Activated CD4-positive, alpha-beta T cell treated with anti-CD3 and anti-CD28 coated beads, Interleukin-2, amount 10 ng/mL, durations not matched to agents 24 days and 14 days (primary cell): ENCODE measurements around the gene SNRPD3. TPM values are rescaled to one million over a fixed set of nuclear protein-coding genes. Genes with fewer than 3 reads are reported as not detected.
"Not testable (repeated sequence)": the region's sequence is repeated elsewhere in the genome, so short reads cannot be mapped to it uniquely, and the experiment has no call there.

Experiments
- DNase-seq: peaks from one replicate; pipeline ENCODE4 v3.0.0; 2022
- H3K27ac Mint-ChIP-seq: one replicate; pipeline ENCODE4 v1.8.0; 2022; ENCODE audit warnings: mild to moderate bottlenecking, mixed read lengths
- H3K27me3 Mint-ChIP-seq: one replicate; pipeline ENCODE4 v1.8.0; 2022; ENCODE audit warnings: mixed read lengths
- H3K36me3 Mint-ChIP-seq: one replicate; pipeline ENCODE4 v1.8.0; 2022; ENCODE audit warnings: low read depth, mild to moderate bottlenecking, mixed read lengths
- H3K4me1 Mint-ChIP-seq: one replicate; pipeline ENCODE4 v1.8.0; 2021; ENCODE audit warnings: mixed read lengths
- H3K4me3 Mint-ChIP-seq: one replicate; pipeline ENCODE4 v1.8.0; 2022; ENCODE audit warnings: mild to moderate bottlenecking, moderate library complexity, mixed read lengths
- H3K9me3 Mint-ChIP-seq: one replicate; pipeline ENCODE4 v1.8.0; 2021; ENCODE audit warnings: mixed read lengths
- intact Hi-C: fragments of 100-400 bp; cut with micrococcal nuclease; formaldehyde crosslinking; loops from one replicate; pipeline ENCODE4 v1.15.1; 2023
- total RNA-seq: library from RNA; stranded (reverse); gene quantifications from 2 replicates; pipeline ENCODE4 v1.2.3, GENCODE V29; 2022

SNRPD3 gene
- total RNA-seq, 1 donor from 2014 or later = 166 TPM

- H3K4me3 Mint-ChIP-seq = no peak overlapping the region
- intact Hi-C loops = no loop called here
- no peaks in the 10 kb centered on the region for H3K36me3 Mint-ChIP-seq
- no peak overlapping the region for H3K27ac Mint-ChIP-seq
- no peak for DNase-seq
- peaks cover 6% of the 10 kb centered on the region for H3K27me3 Mint-ChIP-seq
- peaks cover 25% of the 10 kb centered on the region for H3K4me1 Mint-ChIP-seq
- H3K9me3 Mint-ChIP-seq = no peaks in the 10 kb centered on the region
These were observed 36.3 kb upstream of the SNRPD3 start for GRCh38 chr22:24519496-24519895.

DNA sequence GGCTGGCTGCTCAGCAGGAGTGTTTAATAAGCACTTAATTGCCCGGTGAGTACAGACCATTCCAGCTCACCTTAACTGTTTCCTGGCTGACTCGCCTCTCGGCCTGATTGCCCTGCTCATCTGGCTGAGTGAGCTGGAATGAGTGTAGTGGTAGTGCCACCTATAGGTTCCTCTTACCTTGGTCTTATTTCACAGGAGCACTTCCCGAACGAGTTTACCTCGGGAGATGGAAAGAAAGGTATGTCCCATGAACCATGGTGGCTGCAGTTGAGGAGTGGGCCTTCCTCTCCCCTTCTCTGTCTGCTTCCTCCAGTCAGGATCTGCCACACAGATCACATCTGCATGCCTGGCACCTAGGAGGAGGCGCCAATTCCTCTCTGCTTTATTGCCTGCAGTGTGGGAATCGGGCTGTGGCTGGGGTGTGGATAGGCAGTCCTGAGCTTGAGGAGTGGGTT lies 34.0 kb upstream of the SNRPD3 start:
- no peak overlapping the region for H3K4me3 Mint-ChIP-seq
- peaks cover 6% of the 10 kb centered on the region for H3K27me3 Mint-ChIP-seq
- H3K4me1 Mint-ChIP-seq = peaks cover 24% of the 10 kb centered on the region
- no peaks in the 10 kb centered on the region for H3K9me3 Mint-ChIP-seq
- intact Hi-C loops = loop anchor here (1.0 to 10.0 kb wide), 2 partner anchors 197 to 537 kb away; partner anchors contain the start of gene GSTT2
- no peaks in the 10 kb centered on the region for H3K36me3 Mint-ChIP-seq
- DNase-seq = peak; percentile 83
- no peak overlapping the region for H3K27ac Mint-ChIP-seq

- intact Hi-C loops = loop anchor here (10.0 kb wide), 1 partner anchor 539 kb away; the partner anchor contains the start of gene GSTT2
These were observed 31.9 kb upstream of the SNRPD3 start for GRCh38 chr22:24523873-24524272.

GRCh38 chr22:24525416-24526037 lies 30.3 kb upstream of the SNRPD3 start:
- Mint-ChIP-seq H3K27ac (no peak overlapping the region), H3K27me3 (peaks cover 5% of the 10 kb centered on the region), H3K4me1 (peaks cover 15% of the 10 kb centered on the region), H3K9me3 (no peaks in the 10 kb centered on the region), H3K36me3 (no peaks in the 10 kb centered on the region), H3K4me3 (no peak overlapping the region)
- DNase-seq = peak; percentile 95
- intact Hi-C loops = loop anchor here (1.0 to 10.0 kb wide), 3 partner anchors 101 to 541 kb away; partner anchors contain the start of gene GSTT2

More at GRCh38 chr22:24523873-24524272, 31.9 kb upstream of the SNRPD3 start:
- Mint-ChIP-seq H3K4me3 (no peak overlapping the region), H3K9me3 (no peaks in the 10 kb centered on the region), H3K27ac (no peak overlapping the region), H3K27me3 (no peaks in the 10 kb centered on the region), H3K4me1 (peaks cover 18% of the 10 kb centered on the region), H3K36me3 (no peaks in the 10 kb centered on the region)
- no peak for DNase-seq

DNA sequence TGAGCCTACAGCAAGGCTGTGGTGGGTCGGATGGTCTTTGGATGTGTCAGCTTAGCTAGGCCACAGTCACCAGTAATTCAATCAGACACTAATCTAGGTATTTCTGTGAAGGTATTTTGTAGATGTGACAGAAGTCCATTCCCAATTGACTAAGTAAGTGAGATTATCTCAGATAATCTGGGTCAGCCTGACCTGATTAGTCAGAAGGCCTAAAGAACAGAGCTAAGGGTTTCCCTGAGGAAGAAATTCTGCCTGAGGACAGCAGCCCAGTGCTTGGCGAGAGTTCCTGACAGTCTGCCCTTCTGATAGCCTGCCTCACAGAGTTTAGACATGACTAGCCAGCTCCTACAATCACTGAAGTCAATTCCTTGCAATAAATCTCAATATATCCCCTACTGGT lies 29.6 kb upstream of the SNRPD3 start:
- H3K4me3 Mint-ChIP-seq = no peak overlapping the region
- H3K9me3 Mint-ChIP-seq = no peaks in the 10 kb centered on the region
- H3K27me3 Mint-ChIP-seq = peaks cover 5% of the 10 kb centered on the region
- H3K4me1 Mint-ChIP-seq = peaks cover 13% of the 10 kb centered on the region
- no peak for DNase-seq
- no peaks in the 10 kb centered on the region for H3K36me3 Mint-ChIP-seq
- intact Hi-C loops = loop anchor here (10.0 kb wide), 1 partner anchor 541 kb away; the partner anchor contains the start of gene GSTT2
- H3K27ac Mint-ChIP-seq = no peak overlapping the region

DNA sequence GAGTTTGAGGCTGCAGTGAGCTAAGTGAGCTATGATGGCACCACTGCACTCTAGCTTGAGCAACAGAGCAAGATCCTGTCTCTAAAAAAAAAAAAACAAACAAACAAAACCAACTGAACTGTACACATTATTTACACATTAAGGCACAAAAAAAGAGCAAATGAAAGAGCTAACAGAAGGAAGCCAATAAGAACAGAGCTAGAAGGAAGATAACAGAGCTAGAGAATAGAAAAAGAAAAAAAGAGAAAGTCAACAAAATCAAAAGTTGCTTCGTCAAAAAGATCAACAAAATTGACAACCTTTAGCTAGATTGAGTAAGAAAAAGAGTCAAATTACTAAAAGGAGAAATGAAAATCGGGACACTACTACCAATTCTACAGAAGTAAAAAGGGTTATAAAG lies 25.9 kb upstream of the SNRPD3 start:
- intact Hi-C loops = loop anchor here (10.0 kb wide), 1 partner anchor 545 kb away; the partner anchor contains the start of gene GSTT2
- DNase-seq = no peak
- peaks cover 8% of the 10 kb centered on the region for H3K4me1 Mint-ChIP-seq
- H3K9me3 Mint-ChIP-seq = no peaks in the 10 kb centered on the region
- no peak overlapping the region for H3K27ac Mint-ChIP-seq
- no peaks in the 10 kb centered on the region for H3K36me3 Mint-ChIP-seq
- H3K4me3 Mint-ChIP-seq = no peak overlapping the region
- peaks cover 5% of the 10 kb centered on the region for H3K27me3 Mint-ChIP-seq

GRCh38 chr22:24530968-24531367 lies 24.8 kb upstream of the SNRPD3 start:
- H3K9me3 Mint-ChIP-seq, DNase-seq, H3K4me1 Mint-ChIP-seq, H3K27ac Mint-ChIP-seq, H3K4me3 Mint-ChIP-seq, intact Hi-C loops, H3K27me3 Mint-ChIP-seq, H3K36me3 Mint-ChIP-seq: not testable (repeated sequence)

DNA sequence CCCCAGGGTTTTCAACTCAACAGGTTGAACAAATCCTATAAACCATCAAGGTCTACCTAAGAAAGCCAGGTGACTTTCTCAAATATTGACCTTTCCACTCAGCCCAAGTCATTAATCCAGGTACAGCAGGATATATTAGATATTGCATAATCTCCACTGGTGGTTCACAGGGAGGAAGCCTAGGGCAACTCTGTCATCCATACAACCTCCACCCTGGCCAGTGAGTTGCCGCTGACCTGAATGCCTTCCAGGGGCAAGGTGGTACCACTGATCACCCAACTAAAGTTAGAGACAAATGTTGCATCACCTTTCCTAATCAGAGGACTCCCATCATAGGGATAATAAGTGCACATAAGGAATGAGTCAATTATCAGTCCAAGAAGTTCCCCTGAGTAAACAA lies 23.7 kb upstream of the SNRPD3 start:
- Mint-ChIP-seq H3K27me3 (peaks cover 5% of the 10 kb centered on the region), H3K4me1 (no peaks in the 10 kb centered on the region), H3K9me3 (no peaks in the 10 kb centered on the region), H3K4me3 (no peak overlapping the region), H3K27ac (no peak overlapping the region), H3K36me3 (no peaks in the 10 kb centered on the region)
- intact Hi-C loops = no loop called here
- no peak for DNase-seq

DNA sequence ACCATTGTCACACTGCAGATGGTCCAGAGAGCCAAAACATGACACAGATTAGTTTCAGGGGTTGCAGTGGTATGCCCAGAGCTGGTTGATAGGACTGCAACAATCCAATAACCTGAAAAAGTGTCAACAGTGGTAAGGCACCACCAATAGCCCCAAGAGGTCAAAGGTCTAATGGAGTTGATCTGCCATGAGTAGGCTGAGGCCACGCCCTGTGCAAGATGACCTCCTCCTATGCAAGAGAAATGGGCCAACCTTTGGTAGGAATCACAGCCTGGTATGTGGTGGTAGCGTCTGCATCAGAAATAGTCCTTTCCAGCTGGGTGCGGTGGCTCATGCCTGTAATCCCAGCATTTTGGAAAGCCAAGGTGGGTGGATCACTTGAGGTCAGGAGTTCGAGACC lies 20.5 kb upstream of the SNRPD3 start:
- no peak overlapping the region for H3K4me3 Mint-ChIP-seq
- peaks cover 9% of the 10 kb centered on the region for H3K36me3 Mint-ChIP-seq
- H3K4me1 Mint-ChIP-seq = no peaks in the 10 kb centered on the region
- DNase-seq = no peak
- intact Hi-C loops = no loop called here
- no peaks in the 10 kb centered on the region for H3K27me3 Mint-ChIP-seq
- H3K27ac Mint-ChIP-seq = no peak overlapping the region
- no peaks in the 10 kb centered on the region for H3K9me3 Mint-ChIP-seq

DNA sequence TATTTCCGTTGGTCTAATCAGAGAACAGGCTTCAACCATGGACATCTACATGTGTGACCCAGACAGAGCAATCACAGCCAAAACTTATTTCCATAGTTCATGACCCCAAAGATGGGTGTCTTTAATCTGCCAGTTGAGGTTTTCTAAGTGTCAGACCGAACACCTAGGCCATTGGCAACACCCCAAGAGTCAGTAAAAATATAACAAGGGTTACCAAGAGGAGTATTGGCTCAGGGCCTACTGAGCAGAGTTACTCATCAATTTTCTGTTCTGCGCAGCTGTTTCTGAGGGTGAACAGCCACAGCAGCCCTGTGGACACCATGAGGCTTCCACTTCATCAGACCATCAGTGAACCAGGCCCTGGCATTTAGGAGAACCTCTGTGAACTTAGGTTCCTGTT lies 19.7 kb upstream of the SNRPD3 start:
- no peaks in the 10 kb centered on the region for H3K9me3 Mint-ChIP-seq
- no peaks in the 10 kb centered on the region for H3K27me3 Mint-ChIP-seq
- peaks cover 2% of the 10 kb centered on the region for H3K4me1 Mint-ChIP-seq
- H3K36me3 Mint-ChIP-seq = peaks cover 13% of the 10 kb centered on the region
- no peak overlapping the region for H3K4me3 Mint-ChIP-seq
- intact Hi-C loops = no loop called here
- no peak for DNase-seq
- H3K27ac Mint-ChIP-seq = no peak overlapping the region

GRCh38 chr22:24540470-24540869 lies 15.3 kb upstream of the SNRPD3 start:
- DNase-seq = no peak
- no peak overlapping the region for H3K4me3 Mint-ChIP-seq
- H3K9me3 Mint-ChIP-seq = no peaks in the 10 kb centered on the region
- no peak overlapping the region for H3K27ac Mint-ChIP-seq
- intact Hi-C loops = no loop called here
- no peaks in the 10 kb centered on the region for H3K27me3 Mint-ChIP-seq
- H3K4me1 Mint-ChIP-seq = peaks cover 2% of the 10 kb centered on the region
- peaks cover 26% of the 10 kb centered on the region for H3K36me3 Mint-ChIP-seq

DNA sequence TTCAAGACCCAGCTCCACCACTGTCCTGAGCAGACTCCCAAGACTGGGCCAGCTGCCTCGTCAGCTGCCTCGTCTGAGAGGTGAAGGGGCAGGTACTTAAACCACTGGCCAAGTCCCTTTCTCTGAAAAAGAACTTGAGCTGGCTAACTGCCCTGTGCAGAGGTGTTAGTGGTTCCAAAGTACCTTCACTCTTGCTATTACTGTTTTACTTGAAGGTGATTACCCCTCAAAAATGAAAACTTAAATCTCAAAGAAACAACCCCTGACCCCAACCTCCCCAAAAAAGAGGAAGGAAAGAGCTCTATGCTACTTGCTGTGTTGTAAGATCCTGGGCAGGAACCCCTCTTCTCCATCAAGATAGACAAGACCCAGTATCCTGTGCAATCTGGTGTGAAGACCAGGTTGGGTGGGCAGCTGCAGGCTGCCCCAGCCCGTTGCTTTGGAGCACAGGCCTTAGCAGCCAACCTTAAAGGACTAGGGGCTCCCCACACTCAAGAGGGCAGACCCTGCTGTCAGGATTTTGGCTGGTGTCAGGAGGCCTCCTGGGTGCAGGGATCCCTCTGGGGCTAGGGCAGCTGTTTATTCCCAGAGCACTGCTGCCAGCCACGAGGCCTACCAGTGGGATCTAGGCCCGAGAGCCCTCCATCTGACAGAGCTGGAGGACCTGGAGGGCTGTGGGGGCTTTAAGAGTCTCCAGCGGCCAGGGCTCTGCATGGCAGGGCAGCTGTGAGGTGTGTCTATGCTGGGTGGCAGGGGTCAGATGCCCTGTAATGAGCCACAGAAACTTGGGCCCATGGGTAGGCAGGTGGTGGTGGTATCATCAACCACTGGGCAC lies 13.9 kb upstream of the SNRPD3 start:
- H3K9me3 Mint-ChIP-seq = no peaks in the 10 kb centered on the region
- no peak overlapping the region for H3K27ac Mint-ChIP-seq
- no peaks in the 10 kb centered on the region for H3K27me3 Mint-ChIP-seq
- H3K4me3 Mint-ChIP-seq = no peak overlapping the region
- intact Hi-C loops = no loop called here
- peaks cover 2% of the 10 kb centered on the region for H3K4me1 Mint-ChIP-seq
- H3K36me3 Mint-ChIP-seq = peaks cover 34% of the 10 kb centered on the region
- DNase-seq = no peak

DNA sequence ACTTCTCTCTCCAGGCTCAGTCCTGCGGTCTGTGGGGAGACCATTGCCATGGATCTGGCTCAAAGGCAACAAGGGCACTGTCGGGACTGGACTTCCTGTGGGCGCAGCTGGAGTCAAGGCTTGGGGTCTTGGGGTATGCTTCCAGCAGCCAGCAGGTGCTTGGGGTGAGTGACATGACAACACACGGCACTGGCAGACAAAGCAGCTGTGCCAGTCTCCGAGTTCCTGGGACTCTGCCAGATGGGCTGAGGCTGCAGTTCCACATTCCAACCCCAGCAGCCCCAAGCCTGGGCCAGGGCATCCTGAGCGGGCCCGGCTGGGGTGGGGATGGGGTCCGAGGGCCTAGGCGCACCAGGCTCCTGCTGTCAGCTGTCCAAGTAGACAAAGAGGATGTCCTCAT lies 13.2 kb upstream of the SNRPD3 start:
- Mint-ChIP-seq H3K36me3 (peaks cover 38% of the 10 kb centered on the region), H3K4me3 (no peak overlapping the region), H3K27ac (no peak overlapping the region)

GRCh38 chr22:24543185-24543601 lies 12.6 kb upstream of the SNRPD3 start:
- Mint-ChIP-seq H3K27ac (no peak overlapping the region), H3K9me3 (no peaks in the 10 kb centered on the region), H3K4me3 (no peak overlapping the region), H3K4me1 (peaks cover 2% of the 10 kb centered on the region), H3K36me3 (peaks cover 42% of the 10 kb centered on the region), H3K27me3 (no peaks in the 10 kb centered on the region)
- intact Hi-C loops = no loop called here
- DNase-seq = no peak

More for the DNA sequence above, 13.2 kb upstream of the SNRPD3 start:
- intact Hi-C loops = no loop called here
- DNase-seq = no peak
- Mint-ChIP-seq H3K9me3 (no peaks in the 10 kb centered on the region), H3K27me3 (no peaks in the 10 kb centered on the region), H3K4me1 (peaks cover 2% of the 10 kb centered on the region)
